ENCODE results near the gene GPC5. TPM values are rescaled to one million over a fixed set of nuclear protein-coding genes. Genes with fewer than 3 reads are reported as not detected.
A peak's percentile ranks its signal among the peaks of the same experiment; 100 is the strongest.

The GPC5 gene
- total RNA-seq, 1 experiment from 2014 or later, result 0.21 TPM

DNA sequence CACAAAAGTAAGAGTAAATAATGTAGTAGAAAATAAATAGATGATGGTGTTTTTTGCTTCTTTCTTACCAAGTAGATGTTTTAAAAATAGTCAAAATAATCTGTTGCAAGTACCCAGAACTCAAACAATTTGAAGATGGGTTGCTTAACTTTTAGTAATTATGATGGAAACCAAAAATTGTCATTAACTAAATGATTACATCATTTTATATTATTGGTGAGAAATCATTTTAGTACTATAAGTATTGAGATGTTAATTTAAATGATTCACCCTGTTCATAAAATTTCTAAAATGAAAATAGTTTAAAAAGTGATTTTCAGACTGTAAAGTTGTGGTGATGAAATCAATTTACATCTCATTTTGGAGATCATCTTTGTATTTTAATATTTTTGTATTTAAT, 404.5 kb downstream of the GPC5 start:
- no peak for TF ChIP-seq EZH2 (IDR thresholded peaks at IDR 0.05; ENCODE audit: borderline replicate concordance, low read depth, low read length, poor library complexity, severe bottlenecking)
- TF ChIP-seq, protein P1, sequence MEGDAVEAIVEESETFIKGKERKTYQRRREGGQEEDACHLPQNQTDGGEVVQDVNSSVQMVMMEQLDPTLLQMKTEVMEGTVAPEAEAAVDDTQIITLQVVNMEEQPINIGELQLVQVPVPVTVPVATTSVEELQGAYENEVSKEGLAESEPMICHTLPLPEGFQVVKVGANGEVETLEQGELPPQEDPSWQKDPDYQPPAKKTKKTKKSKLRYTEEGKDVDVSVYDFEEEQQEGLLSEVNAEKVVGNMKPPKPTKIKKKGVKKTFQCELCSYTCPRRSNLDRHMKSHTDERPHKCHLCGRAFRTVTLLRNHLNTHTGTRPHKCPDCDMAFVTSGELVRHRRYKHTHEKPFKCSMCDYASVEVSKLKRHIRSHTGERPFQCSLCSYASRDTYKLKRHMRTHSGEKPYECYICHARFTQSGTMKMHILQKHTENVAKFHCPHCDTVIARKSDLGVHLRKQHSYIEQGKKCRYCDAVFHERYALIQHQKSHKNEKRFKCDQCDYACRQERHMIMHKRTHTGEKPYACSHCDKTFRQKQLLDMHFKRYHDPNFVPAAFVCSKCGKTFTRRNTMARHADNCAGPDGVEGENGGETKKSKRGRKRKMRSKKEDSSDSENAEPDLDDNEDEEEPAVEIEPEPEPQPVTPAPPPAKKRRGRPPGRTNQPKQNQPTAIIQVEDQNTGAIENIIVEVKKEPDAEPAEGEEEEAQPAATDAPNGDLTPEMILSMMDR (conservative IDR thresholded peaks at IDR 0.05; ENCODE audit: low read depth, low read length), result no peak
- Histone ChIP-seq H3K36me3 (ENCODE audit: insufficient read depth, low read length, poor library complexity, severe bottlenecking) (no peaks in the 10 kb centered on the region), H3K27ac (ENCODE audit: low read depth, low read length, poor library complexity, severe bottlenecking) (no peak overlapping the region), H3K9me3 (ENCODE audit: low read depth, low read length, poor library complexity, severe bottlenecking) (no peaks in the 10 kb centered on the region), H3K4me1 (ENCODE audit: insufficient read depth, low read length, poor library complexity, severe bottlenecking) (peaks cover 13% of the 10 kb centered on the region), H3K27me3 (replicated peaks; ENCODE audit: insufficient read depth, low read depth, low read length, poor library complexity) (no peaks in the 10 kb centered on the region), H3K4me3 (ENCODE audit: low read depth, low read length, poor library complexity, severe bottlenecking) (no peak overlapping the region)
- ChIA-PET POLR2A (ENCODE audit: low non-redundant PET) (no interaction called here), CTCF (no interaction called here)
- intact Hi-C loops (cut with micrococcal nuclease; ENCODE audit: unreplicated experiment), result no loop called here
- no peak for DNase-seq (ENCODE audit: low spot score)
- BruUV-seq (replicated peaks), result no TSS peak

DNA sequence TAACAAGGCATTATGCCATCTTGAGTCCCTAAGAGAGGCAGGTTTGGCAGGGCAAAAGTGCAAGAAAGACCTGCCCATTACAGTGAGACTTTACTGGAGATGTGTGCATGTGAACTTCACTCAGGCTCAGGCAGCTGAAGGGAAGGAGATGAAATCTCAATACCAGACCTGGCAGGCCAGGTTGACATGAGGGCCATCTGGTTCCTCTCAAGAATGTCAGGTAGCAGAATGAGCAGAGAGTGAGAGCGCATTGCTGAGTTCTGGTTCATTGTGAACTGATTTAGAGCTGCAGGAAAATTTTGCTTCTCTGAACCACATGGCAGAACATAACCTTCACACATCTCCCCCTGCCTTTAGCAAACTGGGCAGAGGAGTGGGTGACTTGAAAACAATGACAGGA, 406.3 kb downstream of the GPC5 start:
- no peak overlapping the region for H3K4me3 ChIP-seq (ENCODE audit: low read depth, low read length, poor library complexity, severe bottlenecking)
- no peaks in the 10 kb centered on the region for H3K27me3 ChIP-seq (replicated peaks; ENCODE audit: insufficient read depth, low read depth, low read length, poor library complexity)
- ChIA-PET POLR2A (ENCODE audit: low non-redundant PET) (no interaction called here), CTCF (no interaction called here)
- no peak overlapping the region for H3K27ac ChIP-seq (ENCODE audit: low read depth, low read length, poor library complexity, severe bottlenecking)
- intact Hi-C loops (cut with micrococcal nuclease; ENCODE audit: unreplicated experiment), result no loop called here
- H3K9me3 ChIP-seq (ENCODE audit: low read depth, low read length, poor library complexity, severe bottlenecking), result no peaks in the 10 kb centered on the region
- peaks cover 11% of the 10 kb centered on the region for H3K4me1 ChIP-seq (ENCODE audit: insufficient read depth, low read length, poor library complexity, severe bottlenecking)
- TF ChIP-seq EZH2 (IDR thresholded peaks at IDR 0.05; ENCODE audit: borderline replicate concordance, low read depth, low read length, poor library complexity, severe bottlenecking), result no peak
- TF ChIP-seq, protein P1 (conservative IDR thresholded peaks at IDR 0.05; ENCODE audit: low read depth, low read length), result no peak
- BruUV-seq (replicated peaks), result no TSS peak
- no peaks in the 10 kb centered on the region for H3K36me3 ChIP-seq (ENCODE audit: insufficient read depth, low read length, poor library complexity, severe bottlenecking)
- no peak for DNase-seq (ENCODE audit: low spot score)

DNA sequence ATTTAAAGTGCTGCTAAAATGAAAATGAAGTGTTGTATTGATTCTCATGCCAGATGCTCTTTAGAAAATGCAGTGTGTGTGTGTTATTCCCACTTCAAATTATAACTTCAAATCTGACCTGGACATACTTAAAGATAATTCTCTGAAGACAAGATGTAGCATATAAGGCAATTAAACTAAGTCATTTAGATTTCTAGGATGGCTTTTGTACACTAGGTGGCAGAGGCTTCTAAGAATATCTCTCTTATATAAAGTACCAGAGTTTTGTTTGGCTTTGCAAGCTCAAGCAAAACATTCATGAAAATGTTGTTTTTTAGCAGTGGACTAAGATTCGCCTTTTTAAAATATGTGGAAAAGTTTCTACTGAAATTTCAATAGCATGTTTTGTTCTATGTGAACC, 407.2 kb downstream of the GPC5 start:
- Histone ChIP-seq H3K9me3 (ENCODE audit: low read depth, low read length, poor library complexity, severe bottlenecking) (no peaks in the 10 kb centered on the region), H3K27ac (ENCODE audit: low read depth, low read length, poor library complexity, severe bottlenecking) (no peak overlapping the region), H3K4me1 (ENCODE audit: insufficient read depth, low read length, poor library complexity, severe bottlenecking) (peaks cover 2% of the 10 kb centered on the region), H3K27me3 (replicated peaks; ENCODE audit: insufficient read depth, low read depth, low read length, poor library complexity) (no peaks in the 10 kb centered on the region), H3K36me3 (ENCODE audit: insufficient read depth, low read length, poor library complexity, severe bottlenecking) (no peaks in the 10 kb centered on the region), H3K4me3 (ENCODE audit: low read depth, low read length, poor library complexity, severe bottlenecking) (no peak overlapping the region)
- peak; percentile 17 for DNase-seq (ENCODE audit: low spot score)
- TF ChIP-seq, protein P1 (conservative IDR thresholded peaks at IDR 0.05; ENCODE audit: low read depth, low read length), result peak; percentile 42
- no peak for TF ChIP-seq EZH2 (IDR thresholded peaks at IDR 0.05; ENCODE audit: borderline replicate concordance, low read depth, low read length, poor library complexity, severe bottlenecking)
- intact Hi-C loops (cut with micrococcal nuclease; ENCODE audit: unreplicated experiment), result no loop called here
- CTCF ChIA-PET, result no interaction called here
- BruUV-seq (replicated peaks), result no TSS peak
- POLR2A ChIA-PET (ENCODE audit: low non-redundant PET), result no interaction called here

All from A673 (cell line).